ENCODE measurements around the gene ETV1.

The ETV1 gene

GRCh38 chr7:13846386-13846785 is 143.1 kb downstream of the ETV1 start:
- no peak overlapping the region for H3K9ac ChIP-seq (ENCODE audit: low read length)
- peaks cover 15% of the 10 kb centered on the region for H3K4me1 ChIP-seq (ENCODE audit: control insufficient read depth, insufficient read depth, low read length)
- no peaks in the 10 kb centered on the region for H3K27me3 ChIP-seq (replicated peaks; ENCODE audit: control insufficient read depth, insufficient read depth, low read length)
- no peaks in the 10 kb centered on the region for H3K9me3 ChIP-seq (ENCODE audit: control insufficient read depth, low read length)
- no peak overlapping the region for H3K4me3 ChIP-seq (ENCODE audit: low read length)
- no peak for DNase-seq (ENCODE audit: low read depth)
- no peaks in the 10 kb centered on the region for H3K36me3 ChIP-seq (ENCODE audit: control insufficient read depth, insufficient read depth, low read length, severe bottlenecking)

- Histone ChIP-seq H3K36me3 (ENCODE audit: control insufficient read depth, insufficient read depth, low read length, severe bottlenecking) (no peaks in the 10 kb centered on the region), H3K4me1 (ENCODE audit: control insufficient read depth, insufficient read depth, low read length) (peaks cover 13% of the 10 kb centered on the region), H3K4me3 (ENCODE audit: low read length) (no peak overlapping the region), H3K9me3 (ENCODE audit: control insufficient read depth, low read length) (no peaks in the 10 kb centered on the region), H3K27me3 (replicated peaks; ENCODE audit: control insufficient read depth, insufficient read depth, low read length) (no peaks in the 10 kb centered on the region), H3K9ac (ENCODE audit: low read length) (no peak overlapping the region)
- no peak for DNase-seq (ENCODE audit: low read depth)
These were observed 143.9 kb downstream of the ETV1 start for GRCh38 chr7:13845601-13846000.

GRCh38 chr7:13844954-13845353 is 144.5 kb downstream of the ETV1 start:
- H3K27me3 ChIP-seq (replicated peaks; ENCODE audit: control insufficient read depth, insufficient read depth, low read length), result no peaks in the 10 kb centered on the region
- H3K36me3 ChIP-seq (ENCODE audit: control insufficient read depth, insufficient read depth, low read length, severe bottlenecking), result no peaks in the 10 kb centered on the region
- H3K9me3 ChIP-seq (ENCODE audit: control insufficient read depth, low read length), result no peaks in the 10 kb centered on the region
- no peak overlapping the region for H3K9ac ChIP-seq (ENCODE audit: low read length)
- no peak for DNase-seq (ENCODE audit: low read depth)
- H3K4me1 ChIP-seq (ENCODE audit: control insufficient read depth, insufficient read depth, low read length), result peaks cover 8% of the 10 kb centered on the region
- H3K4me3 ChIP-seq (ENCODE audit: low read length), result no peak overlapping the region

GRCh38 chr7:13841284-13841683 is 148.2 kb downstream of the ETV1 start:
- no peaks in the 10 kb centered on the region for H3K36me3 ChIP-seq (ENCODE audit: control insufficient read depth, insufficient read depth, low read length, severe bottlenecking)
- no peak for DNase-seq (ENCODE audit: low read depth)
- no peaks in the 10 kb centered on the region for H3K9me3 ChIP-seq (ENCODE audit: control insufficient read depth, low read length)
- H3K9ac ChIP-seq (ENCODE audit: low read length), result no peak overlapping the region
- no peaks in the 10 kb centered on the region for H3K4me1 ChIP-seq (ENCODE audit: control insufficient read depth, insufficient read depth, low read length)
- no peak overlapping the region for H3K4me3 ChIP-seq (ENCODE audit: low read length)
- H3K27me3 ChIP-seq (replicated peaks; ENCODE audit: control insufficient read depth, insufficient read depth, low read length), result no peaks in the 10 kb centered on the region
